ENCODE data around the gene C1QL1.

Gene C1QL1

GRCh38 chr17:44988044-44988942 lies 20.2 kb upstream of the C1QL1 start:
- DNase-seq (ENCODE audit: low spot score): no peak

- no peak for DNase-seq (ENCODE audit: low spot score)
Measured at GRCh38 chr17:44983563-44983962, 15.5 kb upstream of the C1QL1 start.

- no peak for DNase-seq (ENCODE audit: low spot score)
Measured at GRCh38 chr17:44982113-44982702, 14.1 kb upstream of the C1QL1 start.

GRCh38 chr17:44981221-44981968 lies 13.3 kb upstream of the C1QL1 start:
- peak; percentile 58 for DNase-seq (ENCODE audit: low spot score)

GRCh38 chr17:44979426-44979995 lies 11.4 kb upstream of the C1QL1 start:
- DNase-seq (ENCODE audit: low spot score): peak; percentile 81

GRCh38 chr17:44978807-44979206 lies 10.7 kb upstream of the C1QL1 start:
- no peak for DNase-seq (ENCODE audit: low spot score)

- no peak for DNase-seq (ENCODE audit: low spot score)
Measured at GRCh38 chr17:44977814-44978550, 9.9 kb upstream of the C1QL1 start.

GRCh38 chr17:44977065-44977464 lies 9.0 kb upstream of the C1QL1 start:
- no peak for DNase-seq (ENCODE audit: low spot score)

GRCh38 chr17:44976206-44976605 lies 8.1 kb upstream of the C1QL1 start:
- no peak for DNase-seq (ENCODE audit: low spot score)

GRCh38 chr17:44972953-44973352 lies 4.8 kb upstream of the C1QL1 start:
- no peak for DNase-seq (ENCODE audit: low spot score)

- peak; percentile 74 for DNase-seq (ENCODE audit: low spot score)
Measured at GRCh38 chr17:44971776-44972483, 3.8 kb upstream of the C1QL1 start.

- peak; percentile 56 for DNase-seq (ENCODE audit: low spot score)
Measured at GRCh38 chr17:44970136-44970741, 2.1 kb upstream of the C1QL1 start.

- DNase-seq (ENCODE audit: low spot score): no peak
Measured at GRCh38 chr17:44969144-44969780, 1.2 kb upstream of the C1QL1 start.

- DNase-seq (ENCODE audit: low spot score): no peak
Measured at GRCh38 chr17:44967907-44968224, 237 bp downstream of the C1QL1 start.

- DNase-seq (ENCODE audit: low spot score): no peak
Measured at GRCh38 chr17:44967026-44967906, 837 bp downstream of the C1QL1 start.

- no peak for DNase-seq (ENCODE audit: low spot score)
Measured at GRCh38 chr17:44966348-44967025, 1.6 kb downstream of the C1QL1 start.

- DNase-seq (ENCODE audit: low spot score): no peak
Measured at GRCh38 chr17:44965481-44966234, 2.4 kb downstream of the C1QL1 start.

- no peak for DNase-seq (ENCODE audit: low spot score)
Measured at GRCh38 chr17:44961921-44962350, 6.2 kb downstream of the C1QL1 start.

All from AG08396 (cell line).